Breast epithelium (tissue), 3 donors: ENCODE data around the gene GCHFR.

Experiments
- CTCF ChIP-seq, 3 donors: fragments of 450-650 bp; IDR thresholded peaks; one replicate each; pipeline ENCODE4 v1.5.1; 2016 to 2017; ENCODE audit warnings: antibody characterized with exemption in 3 of 3, mild to moderate bottlenecking in 3 of 3, moderate library complexity in 3 of 3
- POLR2AphosphoS5 ChIP-seq, 3 donors: sonication (generic); formaldehyde crosslinking; IDR thresholded peaks; one replicate each; pipeline ENCODE4 v1.6.1; 2017; ENCODE audit warnings: antibody characterized with exemption in 3 of 3

DNA sequence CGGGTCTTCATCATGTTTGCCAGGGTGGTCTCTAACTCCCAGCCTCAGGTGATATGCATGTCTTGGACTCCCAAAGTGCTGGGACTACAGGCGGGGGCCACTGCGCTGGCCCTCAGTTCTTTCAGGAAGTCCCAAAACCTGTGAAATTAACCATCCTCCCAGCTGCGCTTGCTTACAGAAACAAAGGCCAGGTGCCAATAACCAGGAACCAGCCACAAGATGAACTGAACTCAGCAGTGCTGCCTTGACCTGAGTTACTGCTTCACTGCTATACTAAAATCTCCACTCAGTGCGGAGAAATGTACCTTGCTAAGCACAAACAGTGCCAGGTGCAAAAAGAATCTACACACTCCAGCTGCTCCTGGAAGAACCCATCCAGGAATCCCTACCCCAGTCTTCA lies 3.9 kb upstream of the GCHFR start:
- no peak for TF ChIP-seq CTCF (IDR thresholded peaks at IDR 0.05)
- TF ChIP-seq POLR2AphosphoS5 (IDR thresholded peaks at IDR 0.05): no peak
